Stimulated activated naive CD8-positive, alpha-beta T cell treated with anti-CD3 and anti-CD28 coated beads, Interleukin-15, Interleukin-2, amounts not matched to agents 100 U/mL and 50 U/mL, for 24 hours (primary cell): ENCODE results near the gene JAKMIP2.
"Not testable (repeated sequence)": the region's sequence is repeated elsewhere in the genome, so short reads cannot be mapped to it uniquely, and the experiment has no call there.

Experiments
- ATAC-seq: fragments of 150-1000 bp; cut with Tn5 transposase; one replicate; pipeline ENCODE4 v1.10.0; 2021
- DNase-seq: peaks from one replicate; pipeline ENCODE4 v3.0.0; 2021

Gene JAKMIP2

GRCh38 chr5:147591120-147591519, 191.4 kb downstream of the JAKMIP2 start:
- ATAC-seq = no peak
- no peak for DNase-seq

- DNase-seq (no peak), ATAC-seq (no peak)
Measured at GRCh38 chr5:147590096-147590495, 192.4 kb downstream of the JAKMIP2 start.

DNA sequence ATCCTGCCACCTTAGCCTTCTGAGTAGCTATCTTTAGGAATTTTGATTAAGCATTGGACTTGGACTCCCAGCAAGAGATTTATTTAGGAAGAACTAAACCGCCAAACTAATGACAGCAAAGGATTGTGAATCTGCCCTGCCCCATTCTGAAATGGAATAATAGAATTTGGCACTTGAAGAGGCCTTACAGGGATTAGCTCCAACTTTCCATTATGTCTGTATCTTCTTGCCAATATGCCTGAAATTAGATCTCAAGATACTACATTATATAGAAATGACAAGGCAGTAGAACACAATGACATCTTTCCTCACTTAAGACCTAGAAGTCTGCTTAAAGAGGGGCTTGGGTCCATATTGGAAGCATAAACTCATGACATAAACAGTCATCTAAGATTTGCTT, 195.7 kb downstream of the JAKMIP2 start:
- DNase-seq = no peak
- no peak for ATAC-seq

GRCh38 chr5:147586221-147586620, 196.3 kb downstream of the JAKMIP2 start:
- ATAC-seq = no peak
- DNase-seq = no peak

- not testable (repeated sequence) for ATAC-seq, DNase-seq
Measured at GRCh38 chr5:147582272-147582671, 200.3 kb downstream of the JAKMIP2 start.

- ATAC-seq, DNase-seq: not testable (repeated sequence)
Measured at GRCh38 chr5:147580418-147580817, 202.1 kb downstream of the JAKMIP2 start.

- no peak for DNase-seq
- no peak for ATAC-seq
Measured at GRCh38 chr5:147578228-147579024, 204.1 kb downstream of the JAKMIP2 start.

DNA sequence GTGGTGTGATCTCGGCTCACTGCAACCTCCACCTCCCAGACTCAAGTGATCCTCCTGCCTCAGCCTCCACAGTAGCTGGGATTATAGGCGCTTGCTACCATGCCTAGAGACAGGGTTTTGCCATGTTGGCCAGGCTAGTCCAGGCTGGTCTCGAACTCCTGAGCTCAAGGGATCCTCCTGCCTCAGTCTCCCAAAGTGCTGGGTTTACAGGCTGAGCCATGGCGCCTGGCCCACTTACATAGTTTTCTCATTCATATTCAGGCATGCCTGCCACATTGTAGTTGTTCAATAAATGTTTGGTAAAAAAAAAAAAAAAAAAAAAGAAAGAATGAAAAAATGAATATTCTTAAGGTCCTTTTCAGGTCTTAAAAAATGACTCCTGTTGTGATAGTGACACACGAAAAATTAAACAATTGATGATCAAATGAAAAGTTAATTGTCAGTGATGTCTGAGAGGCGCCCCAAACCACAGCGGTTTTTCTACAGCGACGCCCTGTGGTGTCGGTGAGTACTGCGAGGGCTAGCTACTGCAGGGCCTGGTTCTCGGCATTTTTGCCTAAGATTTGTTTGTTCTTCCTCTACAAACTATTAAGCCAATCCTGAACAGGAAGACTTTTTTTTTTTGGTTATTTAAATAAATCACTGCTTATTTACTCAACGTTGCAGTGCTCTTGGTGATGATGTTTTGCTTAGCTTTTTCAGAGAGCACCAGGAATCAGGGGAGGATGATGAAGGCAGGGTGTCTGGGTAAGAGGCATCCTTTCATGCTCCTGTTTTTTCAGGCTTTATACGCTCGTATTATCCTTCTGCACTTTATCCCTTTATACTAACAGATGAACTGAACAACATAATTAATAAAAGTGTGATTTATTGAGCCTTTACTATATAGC, 205.6 kb downstream of the JAKMIP2 start:
- ATAC-seq (no peak), DNase-seq (peak; percentile 65)

GRCh38 chr5:147575598-147575997, 206.9 kb downstream of the JAKMIP2 start:
- ATAC-seq = no peak
- DNase-seq = no peak

GRCh38 chr5:147573211-147573610, 209.3 kb downstream of the JAKMIP2 start:
- ATAC-seq = no peak

DNA sequence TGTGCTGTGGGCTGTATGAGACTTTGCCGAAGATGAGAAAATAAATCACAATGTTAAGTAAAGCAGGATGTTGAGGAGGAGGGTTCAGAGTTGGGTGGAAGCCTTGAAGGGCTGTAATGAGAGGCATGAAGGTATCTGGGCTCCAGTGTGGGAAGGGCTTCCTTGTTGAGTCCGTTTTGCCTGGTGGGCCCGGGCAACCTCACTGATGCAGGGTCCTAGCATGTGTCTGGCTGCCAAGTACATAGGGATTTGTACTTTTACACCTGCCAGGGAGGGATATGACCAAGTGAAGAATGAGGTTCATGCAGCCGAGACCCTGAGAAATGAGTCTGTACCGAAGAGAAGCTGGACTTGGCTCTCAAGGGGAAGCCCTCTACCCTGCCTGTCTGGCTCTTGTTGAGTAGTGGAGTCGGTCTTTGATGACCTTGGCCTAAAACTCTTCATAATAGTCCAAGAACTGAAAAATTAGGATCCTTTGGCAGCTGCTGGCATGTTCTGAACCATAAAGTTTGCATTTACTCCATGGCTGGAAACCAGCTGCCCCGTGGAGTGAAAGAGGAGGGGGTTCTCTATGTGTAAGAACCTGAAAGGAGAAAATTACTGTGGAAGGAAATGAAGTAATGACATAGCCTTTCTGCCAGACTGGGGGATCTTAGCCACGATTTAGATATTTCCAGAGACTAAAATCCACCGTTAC, 213.7 kb downstream of the JAKMIP2 start:
- no peak for ATAC-seq
- DNase-seq = no peak

More at GRCh38 chr5:147573211-147573610, 209.3 kb downstream of the JAKMIP2 start:
- DNase-seq = no peak

DNA sequence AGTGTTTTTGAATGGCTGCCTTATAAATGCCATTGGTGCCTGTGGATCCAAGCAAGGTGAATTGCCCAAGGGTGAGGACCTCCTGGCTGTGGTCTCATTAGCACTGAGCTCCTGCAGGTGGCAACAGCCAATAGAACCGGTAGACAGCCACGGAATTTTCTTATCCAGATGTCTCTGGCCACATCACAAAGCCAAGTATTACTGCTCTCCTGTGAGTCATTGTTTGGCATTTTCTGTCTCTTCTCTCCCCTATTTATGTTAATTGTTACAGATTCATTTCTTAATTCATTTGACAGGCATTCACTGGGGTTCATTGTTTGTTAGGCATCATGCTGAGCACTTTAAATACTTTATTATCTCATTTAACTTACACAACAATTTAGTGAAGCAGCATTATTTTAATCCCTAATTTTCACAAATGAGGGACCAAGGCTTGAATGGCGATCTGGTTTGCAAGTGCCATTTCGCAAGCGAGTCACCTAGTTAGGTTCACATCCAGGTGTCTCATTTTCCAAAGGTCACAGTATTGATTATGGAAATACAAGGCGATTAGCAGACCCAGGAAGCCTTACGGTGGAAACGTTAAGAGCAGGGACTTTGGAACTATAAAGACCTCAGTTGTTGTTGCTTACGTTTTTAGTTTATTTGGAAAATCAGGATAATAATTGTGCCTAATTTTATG, 214.5 kb downstream of the JAKMIP2 start:
- ATAC-seq = no peak
- DNase-seq = no peak

- ATAC-seq (no peak), DNase-seq (no peak)
Measured at GRCh38 chr5:147565524-147565923, 217.0 kb downstream of the JAKMIP2 start.

DNA sequence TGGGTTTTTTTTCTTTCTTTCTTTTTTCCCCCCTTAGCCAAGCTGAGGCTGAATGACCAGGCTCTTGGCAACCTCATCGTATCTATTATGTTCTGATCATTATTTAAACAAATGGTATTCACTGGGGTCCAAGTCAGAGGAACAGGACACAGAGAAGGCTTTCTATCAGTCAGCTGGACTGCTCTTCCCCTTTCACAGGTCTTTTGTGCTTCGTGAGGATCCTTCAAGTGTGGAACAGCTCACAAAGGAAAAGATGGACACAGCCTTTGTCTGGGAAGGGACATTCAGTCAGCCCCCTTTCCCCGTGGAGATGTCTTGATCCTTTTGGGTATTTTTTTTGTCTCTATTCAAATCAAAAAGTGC, 218.4 kb downstream of the JAKMIP2 start:
- ATAC-seq (no peak), DNase-seq (no peak)

DNA sequence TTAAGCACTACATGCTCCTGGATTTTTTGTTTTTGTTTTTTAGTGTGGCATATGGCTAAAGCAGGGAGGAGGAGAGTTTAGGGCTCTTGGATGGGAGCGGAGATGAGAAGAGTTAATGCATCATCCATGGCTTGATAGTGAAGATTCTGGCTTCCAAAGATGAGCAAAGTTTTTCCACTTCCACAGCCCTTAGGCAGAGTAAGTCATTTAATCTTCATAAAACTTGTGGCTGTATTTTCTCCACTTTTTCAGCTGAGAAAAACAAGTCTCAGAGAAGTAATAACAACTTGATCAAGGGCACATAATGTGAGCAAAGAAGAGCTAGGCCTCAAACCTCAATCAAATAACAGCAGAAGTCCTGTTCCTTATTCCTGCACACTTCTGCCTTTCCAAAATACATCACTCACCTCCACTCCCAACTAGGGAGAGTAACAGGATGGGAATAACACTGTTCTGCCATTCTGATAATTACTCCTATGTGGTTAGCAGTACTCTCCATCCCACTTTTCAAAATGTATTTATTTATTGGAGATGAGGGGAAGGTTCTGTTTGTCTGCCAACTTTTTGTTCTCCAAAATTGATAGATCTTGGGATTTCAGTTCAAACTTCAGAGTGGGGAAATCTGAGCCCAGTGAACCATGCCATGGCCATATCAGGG, 218.9 kb downstream of the JAKMIP2 start:
- DNase-seq (no peak), ATAC-seq (no peak)

- ATAC-seq (no peak), DNase-seq (no peak)
Measured at GRCh38 chr5:147561435-147561834, 221.1 kb downstream of the JAKMIP2 start.

- ATAC-seq (no peak), DNase-seq (no peak)
Measured at GRCh38 chr5:147560718-147561331, 221.7 kb downstream of the JAKMIP2 start.

DNA sequence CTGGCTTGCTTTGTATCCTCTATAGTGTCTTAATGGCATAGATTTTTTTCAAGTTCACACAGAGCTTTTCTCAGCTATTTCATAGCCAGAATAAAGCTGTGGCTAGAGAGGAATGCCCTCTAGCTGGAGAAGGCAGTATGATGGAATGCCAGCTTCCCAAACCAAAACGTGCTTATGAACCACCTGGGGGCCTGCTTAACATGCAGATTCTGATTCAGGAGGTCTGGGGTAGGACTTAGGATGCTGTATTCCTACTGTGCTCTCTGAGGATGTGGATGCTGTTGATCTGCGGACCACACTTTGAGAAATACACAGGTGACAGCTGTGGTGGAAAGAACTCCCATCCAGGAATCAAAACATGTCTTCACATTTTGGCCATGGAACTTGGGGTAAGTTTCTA, 222.8 kb downstream of the JAKMIP2 start:
- no peak for ATAC-seq
- DNase-seq = no peak

- ATAC-seq (no peak), DNase-seq (no peak)
Measured at GRCh38 chr5:147558826-147559225, 223.7 kb downstream of the JAKMIP2 start.

DNA sequence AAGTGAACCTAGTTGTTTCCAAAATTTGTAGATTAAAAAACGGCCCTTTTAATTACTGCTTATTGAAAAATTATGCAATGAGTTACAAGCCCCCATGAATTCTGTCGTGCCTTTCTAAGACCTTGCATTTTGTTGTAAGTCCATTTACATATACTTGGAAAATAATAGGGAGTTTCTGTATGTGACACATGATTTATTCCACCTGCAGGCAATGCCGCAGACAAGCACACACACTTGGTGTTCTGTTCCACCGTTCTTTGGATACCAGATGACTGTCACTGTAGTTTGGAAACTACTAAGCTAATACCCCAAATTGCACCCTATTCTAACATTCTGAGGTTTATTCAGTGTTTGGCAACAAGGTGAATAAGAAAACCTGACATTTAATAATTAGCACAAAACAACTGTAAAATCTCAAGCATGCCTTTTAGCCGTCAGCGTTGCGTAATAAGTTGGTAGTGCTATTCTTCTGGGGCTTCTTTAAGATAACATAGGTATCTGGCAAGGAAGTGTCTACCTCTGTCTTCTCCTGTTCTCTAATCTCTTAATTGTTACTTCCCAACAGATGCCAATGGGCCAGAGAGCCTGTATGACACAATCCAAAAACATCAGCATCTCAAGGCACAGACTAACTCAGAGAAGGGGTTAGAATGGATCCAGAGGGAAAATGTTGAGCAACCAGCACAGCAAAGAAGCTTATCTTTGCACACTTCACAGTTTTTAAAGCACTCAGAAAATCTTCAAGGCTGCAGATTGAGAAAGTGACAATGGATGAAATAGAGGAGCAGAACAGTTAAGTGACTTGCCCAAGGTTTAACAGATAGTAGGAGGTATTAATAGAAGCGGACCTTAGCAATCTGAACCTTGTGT, 224.4 kb downstream of the JAKMIP2 start:
- no peak for DNase-seq
- no peak for ATAC-seq
